HepG2 (cell line): ENCODE measurements around the gene TAF13. TPM values are rescaled to one million over a fixed set of nuclear protein-coding genes. Genes with fewer than 3 reads are reported as not detected.

Source experiments
- ETV5 ChIP-seq: IDR thresholded peaks from 2 replicates; pipeline ENCODE4 v1.6.1; 2018; ENCODE audit warnings: missing biosample characterization, missing genetic modification reagents, inconsistent platforms, borderline replicate concordance
- GATAD2A ChIP-seq: IDR thresholded peaks from 2 replicates; pipeline ENCODE4 v1.6.1; 2016
- HIVEP1 ChIP-seq: sonication (generic); formaldehyde crosslinking; IDR thresholded peaks from 2 replicates; pipeline ENCODE4 v1.4.0; 2020; ENCODE audit warnings: mild to moderate bottlenecking, missing genetic modification reagents
- KDM2A ChIP-seq: sonication (generic); formaldehyde crosslinking; IDR thresholded peaks from 2 replicates; pipeline ENCODE4 v1.4.0; 2020; ENCODE audit warnings: low read depth, missing genetic modification reagents, borderline replicate concordance
- KLF15 ChIP-seq: sonication (generic); formaldehyde crosslinking; IDR thresholded peaks from 2 replicates; pipeline ENCODE4 v1.8.1; 2023; ENCODE audit warnings: borderline replicate concordance, mild to moderate bottlenecking, inconsistent platforms, missing genetic modification reagents, mixed read lengths
- MIER3 ChIP-seq: IDR thresholded peaks from 2 replicates; pipeline ENCODE4 v1.6.1; 2016; ENCODE audit warnings: missing compliant biosample characterization, borderline replicate concordance
- NFE2L2 ChIP-seq: fragments of 150-350 bp; IDR thresholded peaks from 2 replicates; pipeline ENCODE4 v1.6.1; 2014; ENCODE audit warnings: low read length
- PPARG ChIP-seq: conservative IDR thresholded peaks from 2 replicates; pipeline ENCODE4 v1.6.1; 2016; ENCODE audit warnings: missing biosample characterization, missing genetic modification reagents
- SRF ChIP-seq: IDR thresholded peaks from 2 replicates; pipeline ENCODE4 v1.6.1; 2011; ENCODE audit warnings: mild to moderate bottlenecking, low read depth, low read length, moderate library complexity
- TCF7L2 ChIP-seq: IDR thresholded peaks from 2 replicates; pipeline ENCODE4 v1.6.1; 2011; ENCODE audit warnings: mild to moderate bottlenecking, low read depth, low read length, moderate library complexity
- THAP7 ChIP-seq: sonication (generic); formaldehyde crosslinking; IDR thresholded peaks from 2 replicates; pipeline ENCODE4 v1.8.1; 2023; ENCODE audit warnings: mild to moderate bottlenecking, missing genetic modification reagents
- ZBTB2 ChIP-seq: sonication (generic); formaldehyde crosslinking; IDR thresholded peaks from 2 replicates; pipeline ENCODE4 v1.8.0; 2022; ENCODE audit warnings: low read depth, missing genetic modification reagents
- ZBTB38 ChIP-seq: sonication (generic); formaldehyde crosslinking; IDR thresholded peaks from 2 replicates; pipeline ENCODE4 v1.5.1; 2020; ENCODE audit warnings: mild to moderate bottlenecking, missing genetic modification reagents
- ZNF160 ChIP-seq: sonication (generic); formaldehyde crosslinking; IDR thresholded peaks from 2 replicates; pipeline ENCODE4 v1.8.0; 2022; ENCODE audit warnings: mild to moderate bottlenecking, inconsistent platforms, missing genetic modification reagents
- ZNF276 ChIP-seq: sonication (generic); formaldehyde crosslinking; IDR thresholded peaks from 2 replicates; pipeline ENCODE4 v1.4.0; 2020; ENCODE audit warnings: mild to moderate bottlenecking, low read depth, missing genetic modification reagents
- ZNF281 ChIP-seq: sonication (generic); formaldehyde crosslinking; IDR thresholded peaks from 2 replicates; pipeline ENCODE4 v1.4.0; 2020; ENCODE audit warnings: missing genetic modification reagents, borderline replicate concordance
- ZNF430 ChIP-seq: sonication (generic); formaldehyde crosslinking; IDR thresholded peaks from 2 replicates; pipeline ENCODE4 v1.9.0; 2021; ENCODE audit warnings: mild to moderate bottlenecking, missing genetic modification reagents
- ZNF567 ChIP-seq: sonication (generic); formaldehyde crosslinking; IDR thresholded peaks from 2 replicates; pipeline ENCODE4 v1.8.1; 2023; ENCODE audit warnings: mild to moderate bottlenecking, missing genetic modification reagents, borderline replicate concordance
- ZNF746 ChIP-seq: sonication (generic); formaldehyde crosslinking; IDR thresholded peaks from 2 replicates; pipeline ENCODE4 v1.8.0; 2022; ENCODE audit warnings: mild to moderate bottlenecking, missing genetic modification reagents
- polyA plus RNA-seq, 8 experiments: library from polyadenylated mRNA; depleted of rRNA in 3 of 8; stranded (reverse) in 7 of 8; unstranded in 1 of 8; fragments of >200 nt; fragmentation: Illumina TruSeq in 4 of 8; extraction: Trizol in 4 of 8; gene quantifications; 2 replicates each; pipeline versions ENCODE4 v1.2.1 to v1.2.3, GENCODE V29; 2011 to 2016; ENCODE audit warnings: low read depth in 4 of 8, missing spikeins in 1 of 8, mixed read lengths in 1 of 8; ENCODE audit not compliant: insufficient read depth in 1 of 8
- total RNA-seq, 5 experiments: library from RNA; depleted of rRNA; stranded (reverse); fragments of >200 nt; fragmentation: Illumina TruSeq; extraction: Trizol; gene quantifications; 2 replicates each; pipeline ENCODE4 v1.2.3, GENCODE V29; 2016; ENCODE audit warnings: low read depth in 1 of 5

TAF13 gene
- total and polyA plus RNA-seq, 2 of the 13 experiments (the other 11 are each of a cell fraction or from before 2014, with no cell fraction given) = 11.5 to 36.3 TPM

- TF ChIP-seq ZNF276 (CRISPR knock-in tag) = peak; percentile 86; the same call in 1 of the 2 replicates
- TF ChIP-seq SRF = peak; percentile 98
- TF ChIP-seq ZNF567 (CRISPR knock-in tag) = no peak
- TF ChIP-seq ETV5 = peak; percentile 67
- no peak for TF ChIP-seq NFE2L2
- TF ChIP-seq THAP7 (CRISPR knock-in tag) = no peak
- TF ChIP-seq HIVEP1 = peak; percentile 75
- peak; percentile 67; the same call in 1 of the 2 replicates for TF ChIP-seq ZNF281 (CRISPR knock-in tag)
- peak; percentile 37; the same call in 1 of the 2 replicates for TF ChIP-seq PPARG (CRISPR knock-in tag)
- 0 out of 2 replicates have a peak, but pooled peaks have one; percentile 49 for TF ChIP-seq ZNF746 (CRISPR knock-in tag)
- TF ChIP-seq ZNF430 (CRISPR knock-in tag) = peak; percentile 82
- TF ChIP-seq MIER3 (CRISPR knock-in tag) = peak; percentile 75; the same call in 1 of the 2 replicates
- peak; percentile 89 for TF ChIP-seq ZBTB38 (CRISPR knock-in tag)
- TF ChIP-seq KDM2A (CRISPR knock-in tag) = peak; percentile 97
- TF ChIP-seq GATAD2A = peak; percentile 85
- TF ChIP-seq ZBTB2 = peak; percentile 62; the same call in 1 of the 2 replicates
- TF ChIP-seq ZNF160 (CRISPR knock-in tag) = 0 out of 2 replicates have a peak, but pooled peaks have one; percentile 27
- 0 out of 2 replicates have a peak, but pooled peaks have one; percentile 56 for TF ChIP-seq KLF15 (CRISPR knock-in tag)
- TF ChIP-seq TCF7L2 = no peak
Measured at GRCh38 chr1:109090196-109091077, 14.6 kb upstream of the TAF13 start, which contains the start of gene TMEM167B (continued).
